H9 (cell line): ENCODE results near the gene POFUT1. TPM values are rescaled to one million over a fixed set of nuclear protein-coding genes. Genes with fewer than 3 reads are reported as not detected.

Experiments used
- DNase-seq: peaks from one replicate; pipeline ENCODE4 v3.0.0-alpha.2; 2017
- H2AFZ ChIP-seq: one replicate; pipeline ENCODE4 v1.6.1; 2013; ENCODE audit warnings: mild to moderate bottlenecking, low read length, control low read depth, moderate library complexity
- H2AK5ac ChIP-seq: 2 replicates; pipeline ENCODE4 v1.6.1; 2013; ENCODE audit warnings: low read length, control low read depth, mixed read lengths; ENCODE audit not compliant: insufficient read length
- H2BK120ac ChIP-seq: one replicate; pipeline ENCODE4 v1.6.1; 2013; ENCODE audit warnings: low read depth, mild to moderate bottlenecking, low read length, control low read depth, inconsistent platforms; ENCODE audit not compliant: poor library complexity, severe bottlenecking
- H2BK12ac ChIP-seq: 2 replicates; pipeline ENCODE4 v1.6.1; 2013; ENCODE audit warnings: low read length, control low read depth, mixed read lengths, low read depth; ENCODE audit not compliant: insufficient read length
- H2BK15ac ChIP-seq: 2 replicates; pipeline ENCODE4 v1.6.1; 2013; ENCODE audit warnings: low read depth, low read length, control low read depth
- H2BK20ac ChIP-seq: one replicate; pipeline ENCODE4 v1.6.1; 2013; ENCODE audit warnings: low read depth, mild to moderate bottlenecking, low read length, control low read depth, inconsistent platforms; ENCODE audit not compliant: poor library complexity, severe bottlenecking
- H2BK5ac ChIP-seq: 2 replicates; pipeline ENCODE4 v1.6.1; 2013; ENCODE audit warnings: low read length, control low read depth, mixed read lengths; ENCODE audit not compliant: insufficient read length
- H3K14ac ChIP-seq: 2 replicates; pipeline ENCODE4 v1.6.1; 2013; ENCODE audit warnings: low read length, control low read depth; ENCODE audit not compliant: insufficient read depth
- H3K18ac ChIP-seq: 2 replicates; pipeline ENCODE4 v1.6.1; 2013; ENCODE audit warnings: low read depth, mild to moderate bottlenecking, mixed read lengths, low read length, control low read depth; ENCODE audit not compliant: insufficient read length
- H3K23ac ChIP-seq: 2 replicates; pipeline ENCODE4 v1.6.1; 2013; ENCODE audit warnings: low read length, control low read depth, mixed read lengths, low read depth; ENCODE audit not compliant: insufficient read length
- H3K23me2 ChIP-seq: 2 replicates; pipeline ENCODE4 v1.6.1; 2013; ENCODE audit warnings: low read depth, mild to moderate bottlenecking, mixed read lengths, low read length, control low read depth; ENCODE audit not compliant: insufficient read length, poor library complexity, severe bottlenecking
- H3K27ac ChIP-seq: 2 replicates; pipeline ENCODE4 v1.5.1; 2013; ENCODE audit warnings: low read length, control low read depth, mixed read lengths, low read depth; ENCODE audit not compliant: insufficient read length
- H3K27me3 ChIP-seq: 2 replicates; pipeline ENCODE4 v1.6.1; 2013; ENCODE audit warnings: low read length, control low read depth, inconsistent platforms; ENCODE audit not compliant: insufficient read depth
- H3K4ac ChIP-seq: 2 replicates; pipeline ENCODE4 v1.6.1; 2013; ENCODE audit warnings: low read depth, mild to moderate bottlenecking, control low read depth, inconsistent platforms, low read length, moderate library complexity
- H3K4me1 ChIP-seq: 2 replicates; pipeline ENCODE4 v1.6.1; 2013; ENCODE audit warnings: low read length, control low read depth, inconsistent platforms; ENCODE audit not compliant: insufficient read depth
- H3K4me2 ChIP-seq: 2 replicates; pipeline ENCODE4 v1.6.1; 2013; ENCODE audit warnings: low read length, control low read depth, mixed read lengths; ENCODE audit not compliant: insufficient read length, insufficient read depth
- H3K56ac ChIP-seq: 2 replicates; pipeline ENCODE4 v1.6.1; 2013; ENCODE audit warnings: low read depth, mild to moderate bottlenecking, mixed read lengths, low read length, control low read depth; ENCODE audit not compliant: insufficient read length
- H3K79me1 ChIP-seq: 2 replicates; pipeline ENCODE4 v1.6.1; 2013; ENCODE audit warnings: low read depth, mild to moderate bottlenecking, moderate library complexity, low read length, control low read depth, inconsistent platforms; ENCODE audit not compliant: insufficient read depth, poor library complexity, severe bottlenecking
- H3K79me2 ChIP-seq: 2 replicates; pipeline ENCODE4 v1.6.1; 2013; ENCODE audit warnings: low read length, control low read depth, inconsistent platforms; ENCODE audit not compliant: insufficient read depth
- H3K9ac ChIP-seq: 2 replicates; pipeline ENCODE4 v1.6.1; 2013; ENCODE audit warnings: low read length, control low read depth, mixed read lengths; ENCODE audit not compliant: insufficient read length; ENCODE audit errors: extremely low read depth
- H3K9me3 ChIP-seq: one replicate; pipeline ENCODE4 v1.6.1; 2013; ENCODE audit warnings: low read depth, low read length, inconsistent platforms; ENCODE audit not compliant: control insufficient read depth
- H3T11ph ChIP-seq: one replicate; pipeline ENCODE4 v1.6.1; 2013; ENCODE audit warnings: mild to moderate bottlenecking, low read length, control low read depth, inconsistent platforms
- H4K20me1 ChIP-seq: one replicate; pipeline ENCODE4 v1.6.1; 2013; ENCODE audit not compliant: control insufficient read depth, insufficient read length, insufficient read depth
- H4K5ac ChIP-seq: 2 replicates; pipeline ENCODE4 v1.6.1; 2013; ENCODE audit warnings: low read depth, mild to moderate bottlenecking, mixed read lengths, low read length, control low read depth; ENCODE audit not compliant: insufficient read length
- H4K8ac ChIP-seq: replicated peaks from 2 replicates; pipeline ENCODE4 v1.6.1; 2013; ENCODE audit warnings: low read length, control low read depth, mixed read lengths, low read depth; ENCODE audit not compliant: insufficient read length
- H4K91ac ChIP-seq: 2 replicates; pipeline ENCODE4 v1.6.1; 2013; ENCODE audit warnings: low read depth, mild to moderate bottlenecking, moderate library complexity, mixed read lengths, low read length, control low read depth; ENCODE audit not compliant: insufficient read length
- H3K27ac Mint-ChIP-seq, 3 experiments: 2 replicates in 2 of 3; 3 replicates in 1 of 3; pipeline ENCODE4 v1.8.0; 2020 to 2021; ENCODE audit warnings: mixed read lengths in 3 of 3, mild to moderate bottlenecking in 1 of 3, moderate library complexity in 1 of 3
- H3K27me3 Mint-ChIP-seq: 2 replicates; pipeline ENCODE4 v1.8.0; 2021; ENCODE audit warnings: low read depth, mild to moderate bottlenecking, moderate library complexity, mixed read lengths
- H3K36me3 Mint-ChIP-seq, 3 experiments: 2 replicates in 2 of 3; 3 replicates in 1 of 3; pipeline ENCODE4 v1.8.0; 2020 to 2021; ENCODE audit warnings: low read depth in 3 of 3, mixed read lengths in 3 of 3; ENCODE audit not compliant: insufficient read depth in 1 of 3
- H3K4me1 Mint-ChIP-seq, 2 experiments: 2 replicates each; pipeline ENCODE4 v1.8.0; 2020; ENCODE audit warnings: mixed read lengths in 2 of 2
- H3K4me3 Mint-ChIP-seq, 2 experiments: 2 replicates in 1 of 2; 3 replicates in 1 of 2; pipeline ENCODE4 v1.8.0; 2020 to 2021; ENCODE audit warnings: mild to moderate bottlenecking in 2 of 2, mixed read lengths in 2 of 2, moderate library complexity in 1 of 2
- H3K9me3 Mint-ChIP-seq, 2 experiments: 2 replicates in 1 of 2; 3 replicates in 1 of 2; pipeline ENCODE4 v1.8.0; 2020; ENCODE audit warnings: mild to moderate bottlenecking in 2 of 2, mixed read lengths in 2 of 2, moderate library complexity in 1 of 2
- WGBS: extraction: QIAGEN DNeasy Blood & Tissue Kit; methylation state at CpG from one replicate; pipeline ENCODE4 v1.1.7; 2013; ENCODE audit warnings: missing lambda C conversion rate, low lambda C conversion rate, mixed read lengths; ENCODE audit not compliant: insufficient read length; ENCODE audit errors: extremely low coverage; 5-methylcytosine and 5-hydroxymethylcytosine counted together
- total RNA-seq: library from RNA; stranded (reverse); gene quantifications from 2 replicates; pipeline ENCODE4 v1.2.1, GENCODE V29; 2021
- TF ChIP-seq, protein P1 (sequence below): fragments of 200-600 bp; sonication (generic); conservative IDR thresholded peaks from 3 replicates; pipeline ENCODE4 v1.8.0; 2021; ENCODE audit warnings: antibody characterized with exemption, mild to moderate bottlenecking

The POFUT1 gene
- total RNA-seq, 1 experiment from 2014 or later = 41.2 TPM

- Histone ChIP-seq H3K18ac (no peak overlapping the region), H3K14ac (no peak overlapping the region), H3K4me1 (no peaks in the 10 kb centered on the region), H3K79me1 (no peaks in the 10 kb centered on the region), H3K79me2 (no peaks in the 10 kb centered on the region), H3K4ac (no peak overlapping the region), H3K27ac (no peak overlapping the region), H2BK15ac (no peak overlapping the region), H3K23ac (no peak overlapping the region), H3K9ac (no peak overlapping the region), H4K91ac (no peak overlapping the region), H3K27me3 (no peaks in the 10 kb centered on the region), H4K5ac (no peak overlapping the region), H3K23me2 (no peaks in the 10 kb centered on the region), H2BK5ac (no peak overlapping the region), H4K8ac (no peak overlapping the region), H4K20me1 (no peaks in the 10 kb centered on the region), H2BK20ac (no peak overlapping the region), H3K56ac (no peak overlapping the region), H3K9me3 (no peaks in the 10 kb centered on the region), H3T11ph (no peak overlapping the region), H2AFZ (no peak overlapping the region), H2BK120ac (no peak overlapping the region), H2BK12ac (no peak overlapping the region), H3K4me2 (no peak overlapping the region), H2AK5ac (no peak overlapping the region)
- DNase-seq = no peak
- Mint-ChIP-seq H3K27ac (0 out of 7 replicates have a peak overlapping the region, but pooled peaks of 1 of the 3 experiments have one; percentile 56), H3K4me3 (no peak overlapping the region), H3K9me3 (no peaks in the 10 kb centered on the region), H3K4me1 (peaks cover 2 to 7% of the 10 kb centered on the region in 2 experiments; a peak in 3 of 4 replicates), H3K27me3 (no peaks in the 10 kb centered on the region), H3K36me3 (peaks cover 27 to 80% (median 66%) of the 10 kb centered on the region in 3 experiments; a peak in 6 of 7 replicates)
- TF ChIP-seq, protein P1, sequence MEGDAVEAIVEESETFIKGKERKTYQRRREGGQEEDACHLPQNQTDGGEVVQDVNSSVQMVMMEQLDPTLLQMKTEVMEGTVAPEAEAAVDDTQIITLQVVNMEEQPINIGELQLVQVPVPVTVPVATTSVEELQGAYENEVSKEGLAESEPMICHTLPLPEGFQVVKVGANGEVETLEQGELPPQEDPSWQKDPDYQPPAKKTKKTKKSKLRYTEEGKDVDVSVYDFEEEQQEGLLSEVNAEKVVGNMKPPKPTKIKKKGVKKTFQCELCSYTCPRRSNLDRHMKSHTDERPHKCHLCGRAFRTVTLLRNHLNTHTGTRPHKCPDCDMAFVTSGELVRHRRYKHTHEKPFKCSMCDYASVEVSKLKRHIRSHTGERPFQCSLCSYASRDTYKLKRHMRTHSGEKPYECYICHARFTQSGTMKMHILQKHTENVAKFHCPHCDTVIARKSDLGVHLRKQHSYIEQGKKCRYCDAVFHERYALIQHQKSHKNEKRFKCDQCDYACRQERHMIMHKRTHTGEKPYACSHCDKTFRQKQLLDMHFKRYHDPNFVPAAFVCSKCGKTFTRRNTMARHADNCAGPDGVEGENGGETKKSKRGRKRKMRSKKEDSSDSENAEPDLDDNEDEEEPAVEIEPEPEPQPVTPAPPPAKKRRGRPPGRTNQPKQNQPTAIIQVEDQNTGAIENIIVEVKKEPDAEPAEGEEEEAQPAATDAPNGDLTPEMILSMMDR = no peak
- WGBS = no CpG with 5 or more reads among the region's 11 CpGs
These were observed 49.3 kb upstream of the POFUT1 start for GRCh38 chr20:32158351-32158750.
